Endothelial cell of umbilical vein (primary cell): ENCODE data around the gene FBXO4. TPM values are rescaled to one million over a fixed set of nuclear protein-coding genes. Genes with fewer than 3 reads are reported as not detected.

Source experiments
- BruUV-seq: library from RNA; stranded (reverse); fragments of 400-500 nt; replicated peaks from 2 replicates; lab custom pipeline; 2021; lab: Mats Ljungman, UMichigan
- CTCF ChIA-PET: fragments of 300-600, 350-600 bp; sonication (Branson Sonifier 250); formaldehyde crosslinking; loops from one replicate; lab custom pipeline; 2021; ENCODE audit warnings: antibody characterized with exemption, inconsistent platforms; lab: Charles Lee
- POLR2A ChIA-PET: fragments of 300-600, 350-600 bp; sonication (Branson Sonifier 250); formaldehyde crosslinking; loops from one replicate; lab custom pipeline; 2021; ENCODE audit warnings: antibody characterized with exemption, inconsistent platforms; lab: Charles Lee
- DNase-seq: peaks from one replicate; pipeline ENCODE4 v3.0.0-alpha.2; 2011; ENCODE audit warnings: low read depth, low spot score
- FAIRE-seq: peaks from 2 replicates; lab custom pipeline; 2011; peaks lifted over from hg19 to GRCh38; lab: Jason Lieb, UNC
- H2AFZ ChIP-seq: 2 replicates; pipeline ENCODE4 v1.6.0; 2012; ENCODE audit warnings: low read depth, low read length, control low read depth, inconsistent platforms
- H3K27ac ChIP-seq: 2 replicates; pipeline ENCODE4 v1.5.1; 2011; ENCODE audit warnings: low read depth, mild to moderate bottlenecking, control low read depth, low read length, moderate library complexity; ENCODE audit not compliant: insufficient read depth
- H3K27me3 ChIP-seq, 2 experiments: 2 replicates each; pipeline versions ENCODE4 v1.6.0 to v1.6.1; 2011; ENCODE audit warnings: low read length in 2 of 2, mixed read lengths in 1 of 2; ENCODE audit not compliant: control insufficient read depth in 2 of 2, insufficient read depth in 2 of 2
- H3K36me3 ChIP-seq, 2 experiments: 2 replicates in 1 of 2; 3 replicates in 1 of 2; pipeline ENCODE4 v1.5.1; 2011; ENCODE audit warnings: low read length in 2 of 2, mild to moderate bottlenecking in 1 of 2, moderate library complexity in 1 of 2; ENCODE audit not compliant: control insufficient read depth in 2 of 2, insufficient read depth in 2 of 2; ENCODE audit errors: extremely low read depth in 1 of 2
- H3K4me1 ChIP-seq: 3 replicates; pipeline ENCODE4 v1.5.1; 2011; ENCODE audit warnings: mild to moderate bottlenecking, low read length; ENCODE audit not compliant: control insufficient read depth, insufficient read depth; ENCODE audit errors: extremely low read depth
- H3K4me2 ChIP-seq: 2 replicates; pipeline ENCODE4 v1.6.1; 2011; ENCODE audit warnings: low read length, control low read depth, mixed read lengths; ENCODE audit not compliant: insufficient read depth
- H3K4me3 ChIP-seq, 3 experiments: fragments of 200-600 bp in 1 of 3; sonication (generic), shearing (Covaris generic) in 1 of 3; replicated peaks in 1 of 3; 2 replicates each; pipeline ENCODE4 v1.5.1; 2011 to 2016; ENCODE audit warnings: control low read depth in 3 of 3, low read length in 3 of 3, mild to moderate bottlenecking in 2 of 3, inconsistent platforms in 1 of 3, low read depth in 1 of 3, moderate library complexity in 1 of 3; ENCODE audit not compliant: insufficient read depth in 1 of 3
- H3K79me2 ChIP-seq: 2 replicates; pipeline ENCODE4 v1.6.0; 2012; ENCODE audit warnings: low read length, inconsistent platforms; ENCODE audit not compliant: control insufficient read depth, insufficient read depth
- H3K9ac ChIP-seq: replicated peaks from 2 replicates; pipeline ENCODE3; 2011; ENCODE audit warnings: low read length, control low read depth; ENCODE audit not compliant: insufficient read depth; ENCODE audit errors: extremely low read depth
- H3K9me1 ChIP-seq: replicated peaks from 3 replicates; pipeline ENCODE4 v1.6.0; 2011; ENCODE audit warnings: mild to moderate bottlenecking, low read length; ENCODE audit not compliant: control insufficient read depth, insufficient read depth; ENCODE audit errors: extremely low read depth
- H3K9me3 ChIP-seq: replicated peaks from 2 replicates; pipeline ENCODE4 v1.5.1; 2012; ENCODE audit warnings: low read length, inconsistent platforms; ENCODE audit not compliant: control insufficient read depth, insufficient read depth
- H4K20me1 ChIP-seq: replicated peaks from 2 replicates; pipeline ENCODE3; 2011; ENCODE audit warnings: mild to moderate bottlenecking, low read length; ENCODE audit not compliant: control insufficient read depth, insufficient read depth; ENCODE audit errors: extremely low read depth
- EZH2 ChIP-seq: IDR thresholded peaks from 2 replicates; pipeline ENCODE4 v1.6.1; 2012; ENCODE audit warnings: borderline replicate concordance, low read depth, mild to moderate bottlenecking, moderate library complexity, low read length, inconsistent platforms; ENCODE audit not compliant: severe bottlenecking
- FOS ChIP-seq: IDR thresholded peaks from 2 replicates; pipeline ENCODE4 v1.6.1; 2011; ENCODE audit warnings: mild to moderate bottlenecking, low read length, moderate library complexity, borderline replicate concordance; ENCODE audit not compliant: insufficient read depth
- GATA2 ChIP-seq: IDR thresholded peaks from 2 replicates; pipeline ENCODE4 v1.7.0; 2011; ENCODE audit warnings: low read depth, mild to moderate bottlenecking, moderate library complexity, mixed read lengths, low read length; ENCODE audit not compliant: insufficient read length, insufficient read depth
- JUN ChIP-seq: IDR thresholded peaks from 2 replicates; pipeline ENCODE4 v1.6.1; 2011; ENCODE audit warnings: borderline replicate concordance, low read depth; ENCODE audit not compliant: insufficient read length, insufficient read depth
- MYC ChIP-seq: IDR thresholded peaks from one replicate; pipeline ENCODE4 v1.6.1; 2011; ENCODE audit warnings: mild to moderate bottlenecking, low read depth, low read length
- POLR2A ChIP-seq: IDR thresholded peaks from 2 replicates; pipeline ENCODE4 v1.6.1; 2012; ENCODE audit warnings: low read depth, mild to moderate bottlenecking, control low read depth, low read length
- POLR2AphosphoS5 ChIP-seq: IDR thresholded peaks from 2 replicates; pipeline ENCODE4 v1.6.1; 2012; ENCODE audit warnings: low read depth, mild to moderate bottlenecking, control low read depth, low read length, moderate library complexity; ENCODE audit not compliant: insufficient read depth
- dilution Hi-C: fragments of 300-500 bp; cut with MboI; formaldehyde crosslinking; loops from one replicate; pipeline ENCODE4 v1.15.0; 2019; ENCODE audit warnings: low sequenced_read_pairs; ENCODE audit not compliant: extremely low pct_ligation_motif_present
- intact Hi-C: fragments of 100-400 bp; cut with micrococcal nuclease; formaldehyde crosslinking; loops from one replicate; pipeline ENCODE4 v1.10.0; 2022
- polyA plus RNA-seq, 4 experiments: library from polyadenylated mRNA; depleted of rRNA in 3 of 4; stranded (reverse) in 3 of 4; unstranded in 1 of 4; fragments of >200 nt; gene quantifications; 2 replicates each; pipeline versions ENCODE4 v1.2.1 to v1.2.3, GENCODE V29; 2011 to 2012; ENCODE audit warnings: missing spikeins in 1 of 4
- total RNA-seq: library from RNA; stranded (reverse); gene quantifications from 2 replicates; pipeline ENCODE4 v1.2.3, GENCODE V29; 2021
- TF ChIP-seq, protein P1 (sequence below): IDR thresholded peaks from 2 replicates; pipeline ENCODE4 v1.6.1; 2011; ENCODE audit not compliant: insufficient read depth, insufficient read length
- TF ChIP-seq, protein P2 (sequence below), 2 donors: IDR thresholded peaks; 1 replicate in 1 of 2; 2 replicates in 1 of 2; pipeline ENCODE4 v1.5.1; 2011; ENCODE audit warnings: low read length in 2 of 2, mild to moderate bottlenecking in 2 of 2, moderate library complexity in 2 of 2, control low read depth in 1 of 2, inconsistent platforms in 1 of 2, low read depth in 1 of 2; ENCODE audit not compliant: insufficient read depth in 1 of 2; ENCODE audit errors: extremely low read depth in 1 of 2

The FBXO4 gene
- total and polyA plus RNA-seq, 2 donors (not counting 3 experiments of a cell fraction or from before 2014, with no cell fraction given): 4.4 to 7.7 TPM

DNA sequence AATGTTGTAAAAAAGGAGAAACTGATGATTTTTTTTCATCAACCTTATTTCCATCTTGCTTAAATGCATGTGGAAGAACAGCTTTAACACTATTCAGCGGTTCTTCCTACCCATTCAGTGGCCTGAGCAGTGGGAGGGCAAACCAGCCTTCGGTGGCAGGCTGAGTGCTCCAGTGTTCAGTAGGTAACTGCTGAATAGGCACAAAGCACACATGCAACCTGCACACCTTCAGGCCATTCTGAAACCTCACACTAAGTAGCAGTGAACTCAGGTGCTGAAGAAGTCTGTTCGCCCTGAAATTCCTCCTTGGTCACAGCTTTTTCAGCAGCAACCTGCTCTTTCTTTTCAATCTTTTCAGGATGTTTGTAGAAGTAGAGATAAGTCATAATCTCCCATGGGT, 26.1 kb downstream of the FBXO4 start:
- H3K27me3 ChIP-seq: peaks cover 0 to 3% of the 10 kb centered on the region in 2 experiments
- POLR2A ChIA-PET: no interaction called here
- no peaks in the 10 kb centered on the region for H3K4me1 ChIP-seq
- no peak overlapping the region for H2AFZ ChIP-seq
- CTCF ChIA-PET: no interaction called here
- H4K20me1 ChIP-seq: no peaks in the 10 kb centered on the region
- H3K79me2 ChIP-seq: no peaks in the 10 kb centered on the region
- no peaks in the 10 kb centered on the region for H3K9me3 ChIP-seq
- no peak for DNase-seq
- H3K4me3 ChIP-seq: no peak overlapping the region
- TF ChIP-seq POLR2AphosphoS5 (no peak), MYC (no peak), EZH2 (no peak), JUN (no peak), GATA2 (no peak), FOS (no peak), POLR2A (no peak)
- TF ChIP-seq, protein P1, sequence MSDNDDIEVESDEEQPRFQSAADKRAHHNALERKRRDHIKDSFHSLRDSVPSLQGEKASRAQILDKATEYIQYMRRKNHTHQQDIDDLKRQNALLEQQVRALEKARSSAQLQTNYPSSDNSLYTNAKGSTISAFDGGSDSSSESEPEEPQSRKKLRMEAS: no peak
- TF ChIP-seq, protein P2, sequence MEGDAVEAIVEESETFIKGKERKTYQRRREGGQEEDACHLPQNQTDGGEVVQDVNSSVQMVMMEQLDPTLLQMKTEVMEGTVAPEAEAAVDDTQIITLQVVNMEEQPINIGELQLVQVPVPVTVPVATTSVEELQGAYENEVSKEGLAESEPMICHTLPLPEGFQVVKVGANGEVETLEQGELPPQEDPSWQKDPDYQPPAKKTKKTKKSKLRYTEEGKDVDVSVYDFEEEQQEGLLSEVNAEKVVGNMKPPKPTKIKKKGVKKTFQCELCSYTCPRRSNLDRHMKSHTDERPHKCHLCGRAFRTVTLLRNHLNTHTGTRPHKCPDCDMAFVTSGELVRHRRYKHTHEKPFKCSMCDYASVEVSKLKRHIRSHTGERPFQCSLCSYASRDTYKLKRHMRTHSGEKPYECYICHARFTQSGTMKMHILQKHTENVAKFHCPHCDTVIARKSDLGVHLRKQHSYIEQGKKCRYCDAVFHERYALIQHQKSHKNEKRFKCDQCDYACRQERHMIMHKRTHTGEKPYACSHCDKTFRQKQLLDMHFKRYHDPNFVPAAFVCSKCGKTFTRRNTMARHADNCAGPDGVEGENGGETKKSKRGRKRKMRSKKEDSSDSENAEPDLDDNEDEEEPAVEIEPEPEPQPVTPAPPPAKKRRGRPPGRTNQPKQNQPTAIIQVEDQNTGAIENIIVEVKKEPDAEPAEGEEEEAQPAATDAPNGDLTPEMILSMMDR (IDR thresholded peaks at IDR 0.05; ENCODE audit: extremely low read depth in 1 of 2, insufficient read depth in 1 of 2, low read depth in 1 of 2, low read length in 2 of 2): no peak
- intact Hi-C loops (no loop called here), dilution Hi-C loops (no loop called here)
- no peak overlapping the region for H3K27ac ChIP-seq
- no peaks in the 10 kb centered on the region for H3K36me3 ChIP-seq
- H3K9me1 ChIP-seq: no peaks in the 10 kb centered on the region
- BruUV-seq: no TSS peak
- no peak for FAIRE-seq
- H3K4me2 ChIP-seq: no peak overlapping the region
- H3K9ac ChIP-seq: no peak overlapping the region
